ENCODE measurements around the gene FAM83E.

The FAM83E gene

GRCh38 chr19:48613024-48613851 lies 1.6 kb downstream of the FAM83E start:
- no peak for DNase-seq (ENCODE audit: low read depth, low spot score)

DNA sequence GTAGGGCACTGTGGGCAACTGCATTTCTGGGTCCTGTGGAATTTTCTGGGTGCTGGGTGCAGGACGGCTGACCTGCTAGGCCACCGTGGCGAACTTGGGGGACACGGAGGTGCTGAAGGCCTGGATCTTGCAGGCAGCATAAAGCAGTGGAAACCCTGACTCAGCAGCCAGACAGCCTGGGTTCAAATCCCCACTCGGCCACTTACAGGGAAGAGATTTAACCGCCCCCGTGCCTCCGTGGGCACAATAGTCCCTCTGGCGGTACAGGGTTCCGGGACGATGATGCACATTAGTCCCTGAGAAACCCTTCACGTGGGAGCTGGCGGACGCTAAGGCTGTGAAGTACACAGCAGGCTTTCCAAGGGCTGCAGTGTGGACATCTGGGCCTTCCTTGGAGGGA lies 3.0 kb downstream of the FAM83E start:
- no peak for DNase-seq (ENCODE audit: low read depth, low spot score)

GRCh38 chr19:48609571-48610108 lies 5.2 kb downstream of the FAM83E start:
- DNase-seq (ENCODE audit: low read depth, low spot score) = no peak

DNA sequence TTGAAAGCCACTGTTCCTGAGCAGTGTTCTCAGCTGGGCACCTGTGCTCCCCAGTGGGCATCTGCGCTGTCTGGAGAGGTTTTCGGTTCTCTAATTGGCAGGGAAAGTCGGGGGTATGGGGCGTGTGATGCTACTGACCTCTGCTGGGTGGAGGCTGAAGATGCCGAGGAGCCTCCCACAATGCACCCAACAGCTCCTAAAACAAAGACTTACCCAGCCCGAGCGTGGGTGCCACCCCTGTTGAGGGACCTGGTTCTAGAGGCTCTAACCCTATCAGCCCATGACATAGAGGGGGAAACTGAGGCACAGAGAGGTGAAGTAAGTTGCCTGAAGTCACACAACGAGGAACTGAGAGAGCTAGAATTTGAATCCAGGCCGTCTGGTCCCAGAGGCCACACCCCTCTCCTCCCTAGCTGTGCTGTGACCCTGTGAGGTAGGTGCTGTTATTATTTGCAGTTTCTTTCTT lies 6.0 kb downstream of the FAM83E start:
- peak; percentile 72 for DNase-seq (ENCODE audit: low read depth, low spot score)

DNA sequence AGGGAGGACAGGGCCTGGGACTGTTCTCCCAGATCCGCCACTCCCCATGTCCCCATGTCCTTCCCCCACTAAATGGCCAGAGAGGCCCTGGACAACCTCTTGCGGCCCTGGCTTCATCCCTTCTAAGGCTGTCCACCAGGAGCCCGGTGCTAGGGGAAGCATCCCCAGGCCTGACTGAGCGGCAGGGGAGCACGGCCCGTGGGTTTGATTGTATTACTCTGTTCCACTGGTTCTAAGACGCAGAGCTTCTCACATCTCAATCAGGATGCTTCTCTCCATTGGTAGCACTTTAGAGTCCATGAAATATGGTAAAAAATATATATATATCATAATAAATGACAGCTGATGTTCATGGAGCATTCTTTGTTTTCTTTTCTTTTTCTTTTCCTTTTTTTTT lies 7.5 kb downstream of the FAM83E start:
- DNase-seq (ENCODE audit: low read depth, low spot score) = no peak

DNA sequence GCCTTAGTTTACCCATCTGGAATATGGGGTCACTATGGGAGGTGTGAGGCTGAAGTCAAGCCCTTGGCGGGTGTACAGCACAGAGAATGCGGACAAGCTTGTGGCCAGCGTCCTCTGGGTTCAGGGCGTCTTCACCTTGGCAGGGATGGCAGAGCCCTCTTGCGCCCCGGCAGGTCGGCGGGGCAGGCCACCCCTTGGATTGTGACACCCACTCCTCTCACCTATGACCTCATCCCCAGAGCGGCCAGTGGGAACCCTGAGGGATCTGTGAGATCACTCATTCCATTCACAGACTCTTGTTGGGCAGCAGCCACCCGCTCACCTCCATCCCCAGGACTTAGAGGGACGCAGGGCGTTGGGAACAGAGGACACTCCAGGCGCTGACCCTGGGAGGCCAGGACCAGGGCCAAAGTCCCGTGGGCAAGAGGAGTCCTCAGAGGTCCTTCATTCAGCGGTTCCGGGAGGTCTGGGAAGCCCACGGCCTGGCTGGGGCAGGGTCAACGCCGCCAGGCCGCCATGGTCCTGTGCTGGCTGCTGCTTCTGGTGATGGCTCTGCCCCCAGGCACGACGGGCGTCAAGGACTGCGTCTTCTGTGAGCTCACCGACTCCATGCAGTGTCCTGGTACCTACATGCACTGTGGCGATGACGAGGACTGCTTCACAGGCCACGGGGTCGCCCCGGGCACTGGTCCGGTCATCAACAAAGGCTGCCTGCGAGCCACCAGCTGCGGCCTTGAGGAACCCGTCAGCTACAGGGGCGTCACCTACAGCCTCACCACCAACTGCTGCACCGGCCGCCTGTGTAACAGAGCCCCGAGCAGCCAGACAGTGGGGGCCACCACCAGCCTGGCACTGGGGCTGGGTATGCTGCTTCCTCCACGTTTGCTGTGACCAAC lies 8.2 kb downstream of the FAM83E start, which contains the start of gene SPACA4:
TSS of gene SPACA4 (plus strand) at position 280 of the 896 bp plus-strand sequence. CDS start at position 517, 237 bp downstream.
- no peak for DNase-seq (ENCODE audit: low read depth, low spot score)

- no peak for DNase-seq (ENCODE audit: low read depth, low spot score)
Measured at GRCh38 chr19:48603850-48604249, 11.0 kb downstream of the FAM83E start.

DNA sequence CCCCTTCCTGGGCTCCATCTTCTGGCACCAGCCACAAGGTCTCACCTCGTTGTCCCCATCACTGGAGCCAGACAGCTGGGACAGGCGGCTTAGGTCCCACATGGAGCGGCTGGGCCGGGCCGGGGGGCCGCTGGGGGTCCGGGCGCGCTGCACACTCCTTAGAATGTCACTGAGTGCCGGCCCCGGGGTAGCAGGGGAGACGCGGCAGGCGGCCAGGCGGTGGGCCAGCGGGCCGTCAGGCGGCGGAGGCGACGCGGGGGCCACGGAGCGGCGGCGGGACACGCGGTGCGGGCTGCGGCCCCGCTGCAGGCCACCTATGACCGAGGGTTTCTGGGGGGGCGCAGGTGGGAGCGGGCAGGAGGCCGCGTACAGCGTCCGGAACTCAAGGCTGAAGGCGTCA lies 11.4 kb downstream of the FAM83E start:
- DNase-seq (ENCODE audit: low read depth, low spot score) = no peak

DNA sequence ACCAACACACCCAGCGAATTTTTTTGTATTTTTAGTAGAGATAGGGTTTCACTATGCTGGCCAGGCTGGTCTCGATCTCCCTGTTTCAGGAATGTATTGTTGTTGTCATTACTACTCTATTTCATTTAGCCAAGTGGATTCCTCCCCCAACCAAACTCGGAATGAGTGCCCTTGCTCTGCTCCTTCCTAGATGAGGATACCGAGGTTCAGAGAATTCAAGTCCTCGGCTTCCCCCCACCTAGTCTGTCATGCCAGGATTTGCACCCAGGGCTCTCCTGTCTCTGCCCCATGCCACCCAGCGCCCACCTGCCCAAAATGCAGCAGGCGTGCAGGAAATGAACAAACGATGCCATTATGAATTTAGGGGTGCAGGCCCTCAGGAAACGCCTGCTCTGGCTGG lies 11.9 kb downstream of the FAM83E start:
- DNase-seq (ENCODE audit: low read depth, low spot score) = no peak

DNA sequence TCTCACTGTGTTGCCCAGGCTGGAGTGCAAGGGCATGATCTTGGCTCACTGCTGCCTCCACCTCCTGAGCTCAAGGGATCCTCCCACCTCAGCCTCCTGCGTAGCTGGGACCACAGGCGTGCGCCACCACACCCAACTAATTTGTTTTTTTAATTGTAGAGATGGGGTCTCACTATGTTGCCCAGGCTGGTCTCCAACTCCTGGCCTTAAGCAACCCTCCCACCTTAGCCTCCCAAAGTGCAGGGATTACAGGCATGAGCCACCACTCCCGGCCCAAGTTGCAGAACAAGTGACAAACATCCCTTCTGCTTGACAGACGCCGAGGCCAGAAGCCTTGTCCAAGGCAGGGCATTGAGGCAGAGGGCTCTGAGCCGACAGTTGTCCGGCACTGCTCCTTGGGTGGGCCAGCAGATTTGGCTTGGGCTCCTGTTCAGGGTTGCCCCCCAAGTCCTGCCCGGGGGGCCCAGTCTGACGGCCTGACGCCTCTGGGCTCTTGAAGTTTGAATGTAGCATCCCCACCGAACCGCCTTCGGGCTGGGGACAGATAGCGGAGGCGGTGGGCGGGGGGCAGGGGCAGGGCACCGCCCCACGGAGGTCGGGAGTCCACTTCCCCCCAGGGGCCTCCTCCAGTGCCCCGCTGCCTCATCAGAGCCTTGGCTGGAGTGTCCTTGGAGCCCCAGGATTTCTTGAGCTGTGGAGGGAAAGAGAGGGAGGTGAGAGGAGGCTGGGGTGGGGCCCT lies 14.0 kb downstream of the FAM83E start:
- no peak for DNase-seq (ENCODE audit: low read depth, low spot score)

- no peak for DNase-seq (ENCODE audit: low read depth, low spot score)
Measured at GRCh38 chr19:48598996-48599700, 15.7 kb downstream of the FAM83E start.

DNA sequence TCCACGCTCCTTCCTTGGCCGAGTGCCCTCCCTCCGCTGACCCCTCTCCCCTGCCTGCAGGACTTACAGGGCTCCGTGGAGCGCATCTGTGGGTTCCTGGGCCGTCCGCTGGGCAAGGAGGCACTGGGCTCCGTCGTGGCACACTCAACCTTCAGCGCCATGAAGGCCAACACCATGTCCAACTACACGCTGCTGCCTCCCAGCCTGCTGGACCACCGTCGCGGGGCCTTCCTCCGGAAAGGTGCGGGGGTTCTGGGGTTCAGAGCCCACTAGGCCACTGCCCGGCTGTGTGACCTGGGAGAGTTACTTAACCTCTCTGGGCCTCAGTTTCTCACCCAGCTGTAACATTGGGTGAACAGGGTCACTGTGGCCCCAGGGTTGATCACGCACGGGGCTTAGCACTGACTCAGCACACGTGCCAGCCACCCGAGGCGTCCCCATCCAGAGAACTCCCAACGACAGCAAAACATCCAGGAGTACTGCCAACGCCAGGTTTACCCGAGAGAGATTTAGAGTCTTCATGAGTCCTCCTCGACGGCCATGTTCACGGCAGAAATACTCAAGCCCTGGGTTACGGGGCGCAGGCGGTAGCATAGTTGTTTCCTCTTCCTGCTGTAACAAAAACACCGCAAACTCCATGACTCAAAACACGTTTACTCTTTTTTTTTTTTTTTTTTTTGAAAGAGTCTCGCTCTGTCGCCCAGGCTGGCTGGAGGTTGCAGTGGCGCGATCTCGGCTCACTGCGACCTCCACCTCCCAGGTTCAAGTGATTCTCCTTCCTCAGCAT lies 18.0 kb downstream of the FAM83E start:
- no peak for DNase-seq (ENCODE audit: low read depth, low spot score)

DNA sequence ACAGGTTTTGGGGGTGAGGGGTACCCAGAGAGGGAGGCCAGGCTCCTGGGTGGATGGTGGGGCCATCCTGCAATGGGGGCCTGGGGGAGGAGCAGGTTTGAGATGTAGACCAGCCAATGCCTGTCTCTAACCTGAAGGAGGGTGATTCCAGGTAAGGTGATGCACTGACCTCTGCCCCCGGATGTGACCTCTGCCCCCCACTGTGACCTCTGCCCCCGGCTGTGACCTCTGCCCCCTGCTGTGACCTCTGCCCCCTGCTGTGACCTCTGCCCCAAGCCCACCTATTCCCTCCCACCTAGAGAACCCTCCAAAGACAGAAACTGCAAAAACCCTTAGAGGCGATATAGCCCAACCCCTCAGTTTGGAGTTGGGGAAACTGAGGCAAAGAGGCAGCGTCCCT lies 18.6 kb downstream of the FAM83E start:
- no peak for DNase-seq (ENCODE audit: low read depth, low spot score)

DNA sequence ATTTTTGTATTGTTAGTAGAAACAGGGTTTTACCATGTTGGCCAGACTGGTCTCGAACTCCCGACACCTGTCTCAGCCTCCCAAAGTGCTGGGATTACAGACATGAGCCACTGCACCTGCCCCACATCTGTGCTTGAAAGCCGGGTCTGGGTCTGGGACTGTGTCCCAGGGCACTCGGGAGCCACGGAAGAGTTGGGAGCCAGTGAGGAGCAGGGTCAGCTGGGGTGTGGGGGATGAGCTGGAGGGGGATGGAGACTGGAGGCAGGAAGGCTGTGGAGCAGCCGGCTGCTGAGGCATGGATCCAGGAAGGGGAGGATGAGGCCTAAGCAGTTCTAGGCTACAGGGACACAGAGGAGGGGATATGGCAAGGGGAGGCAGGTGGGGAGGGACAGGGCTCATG lies 19.0 kb downstream of the FAM83E start:
- no peak for DNase-seq (ENCODE audit: low read depth, low spot score)

DNA sequence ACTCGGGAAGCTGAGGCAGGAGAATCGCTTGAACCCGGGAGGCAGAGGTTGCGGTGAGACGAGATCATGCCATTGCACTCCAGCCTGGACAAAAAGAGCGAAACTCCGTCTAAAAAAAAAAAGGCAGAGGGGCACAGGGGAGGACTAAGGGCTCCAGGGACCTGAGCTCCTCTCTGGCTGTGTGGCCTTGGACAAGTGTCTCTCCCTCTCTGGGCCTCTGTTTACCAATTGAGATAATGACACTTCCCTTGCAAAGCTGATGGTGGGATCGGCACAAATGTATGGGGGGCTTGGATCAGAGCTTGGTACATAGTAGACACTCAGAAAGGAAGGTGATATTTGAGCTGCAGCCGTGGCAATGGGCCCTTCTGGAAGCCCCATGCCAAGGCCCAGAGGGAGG lies 19.7 kb downstream of the FAM83E start:
- DNase-seq (ENCODE audit: low read depth, low spot score) = no peak

GRCh38 chr19:48591021-48591420 lies 23.9 kb downstream of the FAM83E start:
- DNase-seq (ENCODE audit: low read depth, low spot score) = peak; percentile 39

- DNase-seq (ENCODE audit: low read depth, low spot score) = peak; percentile 93
Measured at GRCh38 chr19:48588670-48589401, 26.0 kb downstream of the FAM83E start.

GRCh38 chr19:48587387-48587786 lies 27.5 kb downstream of the FAM83E start:
- no peak for DNase-seq (ENCODE audit: low read depth, low spot score)

DNA sequence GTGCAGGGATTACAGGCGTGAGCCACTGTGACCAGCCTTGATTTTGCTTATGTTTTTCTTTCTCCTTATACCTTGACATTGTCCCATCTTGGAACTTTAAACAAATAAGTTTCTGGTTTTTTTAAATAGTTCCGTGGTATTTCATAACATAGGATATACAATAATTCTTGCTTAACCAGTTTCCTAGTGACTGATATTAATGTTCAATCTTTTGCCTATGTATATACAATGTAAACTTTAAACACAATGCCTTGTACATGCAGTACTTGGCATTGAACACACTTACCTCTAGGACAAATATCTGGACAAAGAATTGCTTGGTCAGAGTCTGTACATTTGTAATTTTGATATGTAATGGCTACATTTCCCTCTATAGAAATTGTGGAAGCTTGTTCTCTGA lies 32.7 kb downstream of the FAM83E start:
- DNase-seq (ENCODE audit: low read depth, low spot score) = no peak
